Hepatocyte (in vitro differentiated cells): ENCODE data around the gene CTXN3.

Source experiments
- CTCF ChIP-seq: fragments of 200-600 bp; sonication (generic); IDR thresholded peaks from 2 replicates; pipeline ENCODE4 v1.5.1; 2016; ENCODE audit warnings: antibody characterized with exemption, mild to moderate bottlenecking; ENCODE audit not compliant: poor library complexity
- EZH2phosphoT487 ChIP-seq: fragments of 200-600 bp; sonication (generic); IDR thresholded peaks from one replicate; pipeline ENCODE4 v1.6.1; 2018; ENCODE audit warnings: antibody characterized with exemption, mild to moderate bottlenecking, low read depth, moderate library complexity; ENCODE audit not compliant: unreplicated experiment, severe bottlenecking

DNA sequence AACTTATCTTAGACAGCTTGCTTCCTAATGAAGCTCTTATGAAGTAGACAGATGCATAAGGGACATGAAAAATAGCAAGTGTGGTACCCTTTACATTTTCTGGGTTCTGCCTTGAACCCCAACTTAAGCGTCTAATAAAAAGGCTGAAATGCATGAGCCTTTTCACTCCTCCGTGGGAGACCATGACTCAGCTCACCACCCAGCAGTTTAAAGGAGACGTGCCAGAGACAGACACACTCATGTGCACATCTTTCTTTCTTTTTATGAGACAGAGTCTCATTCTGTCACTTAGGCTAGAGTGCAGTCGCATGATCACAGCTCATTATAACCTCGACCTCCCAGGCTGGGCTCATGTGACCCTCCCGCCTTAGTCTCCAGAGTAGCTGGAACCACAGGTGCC lies 22.3 kb downstream of the CTXN3 start:
- TF ChIP-seq CTCF = no peak
- no peak for TF ChIP-seq EZH2phosphoT487
